ENCODE measurements around the gene TRIM25. TPM values are rescaled to one million over a fixed set of nuclear protein-coding genes. Genes with fewer than 3 reads are reported as not detected.

Gene TRIM25
- total RNA-seq, 1 donor from 2014 or later = 17.2 TPM

DNA sequence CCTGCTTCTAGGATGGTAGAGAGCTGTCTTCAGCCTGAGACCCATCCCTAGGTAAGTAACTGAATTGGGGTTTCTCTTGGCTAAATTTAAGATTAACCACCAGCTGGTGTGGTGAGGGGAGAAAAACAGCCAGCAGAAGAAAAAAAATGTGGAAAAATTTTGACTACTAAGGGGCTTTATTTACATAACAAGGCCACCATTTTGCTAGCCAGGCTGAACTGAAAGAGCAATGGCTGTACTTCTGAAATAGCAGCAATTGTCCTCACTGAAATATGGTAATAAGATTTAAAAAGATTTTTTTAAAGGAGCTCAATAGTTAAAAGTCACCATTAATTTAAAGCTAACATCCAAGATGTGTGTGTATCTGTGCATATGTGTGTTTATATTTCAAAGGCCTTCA, 12.4 kb upstream of the TRIM25 start:
- Histone ChIP-seq H3K4me3 (no peak overlapping the region), H3K27me3 (ENCODE audit: low read depth) (no peaks in the 10 kb centered on the region), H3K36me3 (no peaks in the 10 kb centered on the region), H3K9me3 (replicated peaks) (peaks cover 20% of the 10 kb centered on the region), H3K27ac (replicated peaks) (no peak overlapping the region), H3K4me1 (no peaks in the 10 kb centered on the region)
- intact Hi-C loops (cut with micrococcal nuclease) = no loop called here
- DNase-seq = no peak
- TF ChIP-seq, protein P1, sequence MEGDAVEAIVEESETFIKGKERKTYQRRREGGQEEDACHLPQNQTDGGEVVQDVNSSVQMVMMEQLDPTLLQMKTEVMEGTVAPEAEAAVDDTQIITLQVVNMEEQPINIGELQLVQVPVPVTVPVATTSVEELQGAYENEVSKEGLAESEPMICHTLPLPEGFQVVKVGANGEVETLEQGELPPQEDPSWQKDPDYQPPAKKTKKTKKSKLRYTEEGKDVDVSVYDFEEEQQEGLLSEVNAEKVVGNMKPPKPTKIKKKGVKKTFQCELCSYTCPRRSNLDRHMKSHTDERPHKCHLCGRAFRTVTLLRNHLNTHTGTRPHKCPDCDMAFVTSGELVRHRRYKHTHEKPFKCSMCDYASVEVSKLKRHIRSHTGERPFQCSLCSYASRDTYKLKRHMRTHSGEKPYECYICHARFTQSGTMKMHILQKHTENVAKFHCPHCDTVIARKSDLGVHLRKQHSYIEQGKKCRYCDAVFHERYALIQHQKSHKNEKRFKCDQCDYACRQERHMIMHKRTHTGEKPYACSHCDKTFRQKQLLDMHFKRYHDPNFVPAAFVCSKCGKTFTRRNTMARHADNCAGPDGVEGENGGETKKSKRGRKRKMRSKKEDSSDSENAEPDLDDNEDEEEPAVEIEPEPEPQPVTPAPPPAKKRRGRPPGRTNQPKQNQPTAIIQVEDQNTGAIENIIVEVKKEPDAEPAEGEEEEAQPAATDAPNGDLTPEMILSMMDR (IDR thresholded peaks at IDR 0.05; ENCODE audit: borderline replicate concordance) = no peak

DNA sequence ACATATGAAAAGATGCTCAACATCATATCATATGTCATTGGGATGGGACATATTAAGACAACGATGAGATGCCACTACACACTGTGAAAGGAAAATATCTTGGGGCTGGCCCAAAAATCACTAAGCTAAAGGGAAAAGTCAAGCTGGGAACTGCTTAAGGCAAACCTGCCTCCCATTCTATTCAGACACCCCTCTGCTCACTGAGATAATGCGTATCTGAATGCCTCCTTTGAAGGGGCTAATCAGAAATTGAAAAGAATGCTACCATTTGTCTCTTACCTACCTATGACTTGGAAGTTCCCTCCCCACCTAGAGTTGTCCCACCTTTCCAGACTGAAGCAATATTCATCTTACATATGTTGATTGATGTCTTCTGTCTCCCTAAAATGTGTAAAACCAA, 11.2 kb upstream of the TRIM25 start:
- Histone ChIP-seq H3K4me3 (no peak overlapping the region), H3K27ac (replicated peaks) (no peak overlapping the region), H3K4me1 (no peaks in the 10 kb centered on the region), H3K27me3 (ENCODE audit: low read depth) (no peaks in the 10 kb centered on the region), H3K9me3 (replicated peaks) (peaks cover 9% of the 10 kb centered on the region), H3K36me3 (no peaks in the 10 kb centered on the region)
- intact Hi-C loops (cut with micrococcal nuclease) = no loop called here
- no peak for DNase-seq
- TF ChIP-seq, protein P1 (IDR thresholded peaks at IDR 0.05; ENCODE audit: borderline replicate concordance) = no peak

GRCh38 chr17:56919717-56920116, 5.9 kb upstream of the TRIM25 start:
- TF ChIP-seq, protein P1 (IDR thresholded peaks at IDR 0.05; ENCODE audit: borderline replicate concordance) = no peak
- H3K27ac ChIP-seq (replicated peaks) = no peak overlapping the region
- no peak for DNase-seq
- intact Hi-C loops (cut with micrococcal nuclease) = no loop called here
- no peak overlapping the region for H3K4me3 ChIP-seq
- H3K27me3 ChIP-seq (ENCODE audit: low read depth) = no peaks in the 10 kb centered on the region
- no peaks in the 10 kb centered on the region for H3K9me3 ChIP-seq (replicated peaks)
- H3K4me1 ChIP-seq = peaks cover 15% of the 10 kb centered on the region
- H3K36me3 ChIP-seq = no peaks in the 10 kb centered on the region

DNA sequence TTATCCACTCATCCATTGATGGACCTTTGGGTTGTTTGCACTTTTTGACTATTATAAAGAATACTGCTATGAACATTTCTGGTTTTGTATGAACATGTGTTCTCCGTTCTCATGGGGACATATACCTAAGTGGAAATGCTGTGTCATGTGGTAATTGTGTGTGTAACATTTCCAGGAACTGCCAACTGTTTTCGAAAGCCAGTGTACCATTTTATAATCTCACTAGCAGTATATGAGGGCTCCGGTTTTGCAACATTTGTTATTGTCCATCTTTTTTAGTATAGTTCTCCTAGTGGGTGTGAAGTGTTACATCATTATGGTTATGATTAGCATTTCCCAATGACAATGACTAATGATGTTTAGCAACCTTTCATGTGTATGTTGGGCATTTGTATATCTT, 5.1 kb upstream of the TRIM25 start:
- Histone ChIP-seq H3K4me1 (peaks cover 23% of the 10 kb centered on the region), H3K27ac (replicated peaks) (no peak overlapping the region), H3K9me3 (replicated peaks) (no peaks in the 10 kb centered on the region), H3K36me3 (no peaks in the 10 kb centered on the region), H3K4me3 (no peak overlapping the region), H3K27me3 (ENCODE audit: low read depth) (no peaks in the 10 kb centered on the region)
- no peak for DNase-seq
- TF ChIP-seq, protein P1 (IDR thresholded peaks at IDR 0.05; ENCODE audit: borderline replicate concordance) = no peak
- intact Hi-C loops (cut with micrococcal nuclease) = no loop called here

DNA sequence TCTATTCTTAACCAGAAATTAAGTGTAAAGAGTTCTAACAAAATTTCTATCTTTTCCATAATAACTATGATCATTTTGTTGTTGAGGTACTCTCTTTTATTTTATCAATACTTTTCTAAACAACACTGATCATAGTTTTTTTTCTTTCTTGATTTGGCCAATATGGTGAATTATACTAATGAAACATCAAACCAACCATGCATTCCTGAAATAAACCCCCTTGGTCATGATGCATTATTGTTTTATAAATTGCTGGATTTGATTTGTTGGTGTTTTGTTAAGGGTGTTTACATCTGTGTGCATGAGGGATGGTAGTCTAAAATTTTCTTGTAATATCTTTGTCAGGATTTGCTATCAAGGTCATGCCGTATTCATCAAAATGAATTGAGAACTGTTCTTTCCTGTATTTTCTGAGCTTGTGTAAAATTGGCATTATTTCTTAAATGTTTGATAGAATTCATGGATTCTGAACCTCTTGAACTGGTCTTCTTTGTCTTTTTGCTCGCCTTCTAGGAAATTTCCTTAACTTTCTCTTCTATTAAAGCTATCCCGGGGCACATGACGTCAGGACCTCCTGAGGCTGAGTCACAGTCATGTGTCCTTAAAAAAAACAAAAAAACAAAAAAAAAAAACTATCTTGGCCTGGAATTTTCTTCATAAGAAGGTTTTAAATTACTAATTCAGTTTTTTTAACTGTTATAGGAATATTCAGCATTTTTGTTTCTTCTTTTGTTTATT, 3.9 kb upstream of the TRIM25 start:
- H3K4me1 ChIP-seq = peaks cover 35% of the 10 kb centered on the region
- H3K36me3 ChIP-seq = no peaks in the 10 kb centered on the region
- TF ChIP-seq, protein P1 (IDR thresholded peaks at IDR 0.05; ENCODE audit: borderline replicate concordance) = no peak
- no peaks in the 10 kb centered on the region for H3K9me3 ChIP-seq (replicated peaks)
- H3K4me3 ChIP-seq = no peak overlapping the region
- H3K27ac ChIP-seq (replicated peaks) = no peak overlapping the region
- no peaks in the 10 kb centered on the region for H3K27me3 ChIP-seq (ENCODE audit: low read depth)
- DNase-seq = no peak
- intact Hi-C loops (cut with micrococcal nuclease) = no loop called here

All from left ventricle myocardium inferior (tissue), 1 donor.